Retina (tissue), 1 donor: ENCODE data around the gene OR8B8.
"Not testable (repeated sequence)": the region's sequence is repeated elsewhere in the genome, so short reads cannot be mapped to it uniquely, and the experiment has no call there.

Experiments used
- DNase-seq: peaks from one replicate; pipeline ENCODE4 v3.0.0-alpha.2; 2016

Gene OR8B8

GRCh38 chr11:124441081-124441480 lies 4.4 kb downstream of the OR8B8 start:
- no peak for DNase-seq

GRCh38 chr11:124440608-124441007 lies 4.9 kb downstream of the OR8B8 start:
- DNase-seq = no peak

DNA sequence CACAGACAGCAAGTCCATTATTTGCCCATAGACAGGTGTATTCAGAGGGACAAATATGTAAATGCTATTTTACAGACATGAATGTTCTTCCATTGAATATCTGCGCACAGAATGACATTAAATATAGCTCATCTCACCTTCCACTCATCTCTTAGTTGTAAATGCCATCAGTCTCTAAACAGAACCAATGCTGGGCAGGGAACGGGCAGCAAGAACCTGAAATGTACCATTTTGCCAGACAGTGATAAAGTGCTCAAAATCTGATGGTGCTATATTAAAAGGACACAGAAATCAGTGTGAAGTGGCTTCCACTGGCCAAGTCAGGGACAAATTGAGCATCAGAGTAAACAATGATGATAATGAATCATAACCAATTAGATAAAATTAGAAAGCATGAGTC lies 10.8 kb downstream of the OR8B8 start:
- no peak for DNase-seq

DNA sequence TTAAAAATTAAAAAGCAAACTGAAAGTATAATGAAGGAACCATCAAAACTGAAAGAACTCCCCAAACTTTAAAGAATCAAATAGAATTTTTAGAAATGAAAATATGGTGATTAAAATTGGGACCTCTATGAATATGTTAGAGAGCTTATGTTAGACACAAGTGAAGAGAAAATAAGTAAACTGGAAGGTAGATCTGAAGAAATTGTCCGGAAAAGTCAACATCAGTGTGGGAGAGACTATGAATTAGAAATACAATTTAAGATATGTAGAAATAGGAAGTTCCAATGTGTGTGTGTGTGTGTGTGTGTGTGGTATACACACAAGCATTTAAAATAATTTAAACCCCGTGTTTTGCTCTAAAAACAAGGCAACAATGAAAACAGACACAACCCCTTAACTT lies 15.9 kb downstream of the OR8B8 start:
- no peak for DNase-seq

GRCh38 chr11:124424384-124424921 lies 21.0 kb downstream of the OR8B8 start, which contains the start of gene OR8B4:
Gene OR8B4 (minus strand): TSS chr11:124424871. CDS start chr11:124424871, 0 bp downstream.
- no peak for DNase-seq

DNA sequence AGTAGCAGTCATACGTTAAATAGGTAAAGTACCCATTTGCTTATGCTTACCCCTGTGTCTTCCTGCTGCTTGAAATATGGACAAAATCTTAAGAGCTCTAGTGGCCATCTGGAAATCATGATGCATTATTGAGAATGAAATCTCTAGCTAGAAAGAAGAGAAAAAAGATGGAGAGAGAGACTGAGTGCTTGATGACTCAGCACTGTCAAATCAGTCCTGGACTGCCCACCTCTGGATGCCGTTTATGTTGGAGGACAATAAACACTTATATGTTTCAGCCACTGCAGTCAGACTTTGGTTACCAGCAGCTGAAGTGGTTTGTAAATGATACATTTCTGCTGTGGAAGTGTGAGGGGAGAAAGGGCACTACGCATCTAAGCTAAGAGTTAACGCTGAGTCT lies 24.5 kb downstream of the OR8B8 start:
- DNase-seq = no peak

DNA sequence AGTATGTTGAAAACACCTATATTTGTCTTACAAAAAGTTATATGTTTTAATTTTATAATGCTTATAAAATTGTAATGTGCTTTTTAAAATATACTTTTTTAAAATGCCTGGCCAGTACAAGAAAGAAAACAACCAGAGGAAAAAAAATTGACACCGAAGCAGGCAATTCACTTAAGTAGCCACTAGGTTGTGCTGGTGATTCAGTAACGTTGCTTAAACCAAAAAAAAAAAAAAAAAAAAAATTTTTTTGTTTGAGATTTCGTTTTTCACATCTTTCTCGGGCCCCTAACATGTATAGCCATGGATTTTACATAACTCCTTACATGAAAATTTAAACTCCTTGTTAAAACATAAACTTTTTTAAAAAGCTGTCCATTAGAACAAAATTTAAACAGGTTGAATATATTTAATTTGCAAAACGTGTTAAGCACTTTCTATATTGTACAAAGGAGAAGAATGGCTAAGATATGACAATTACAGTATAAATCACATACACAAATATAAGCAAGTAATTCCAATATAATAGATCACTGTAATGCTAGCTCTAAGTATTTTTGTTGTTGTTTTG lies 30.1 kb downstream of the OR8B8 start:
- peak; percentile 33 for DNase-seq

- no peak for DNase-seq
Measured at GRCh38 chr11:124409906-124410305, 35.6 kb downstream of the OR8B8 start.

DNA sequence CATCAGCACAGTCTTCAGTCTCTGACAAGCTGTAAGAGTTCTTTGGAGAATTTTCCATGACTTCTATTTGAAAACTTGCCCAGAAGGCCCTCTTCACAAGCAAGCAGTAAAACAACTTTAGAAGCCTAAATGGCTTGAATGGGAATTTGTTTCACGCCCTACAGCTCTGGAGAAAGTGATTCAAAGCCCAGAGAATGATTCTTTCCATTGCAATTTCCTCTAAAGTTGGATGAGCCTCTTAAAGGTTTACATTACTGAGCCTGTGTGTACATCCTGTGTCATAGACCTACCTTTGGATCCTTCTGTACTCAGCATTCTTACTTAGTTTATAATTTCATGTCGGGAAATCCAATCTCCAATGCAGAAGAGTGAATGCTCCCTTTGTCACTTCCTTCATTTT lies 39.9 kb downstream of the OR8B8 start:
- no peak for DNase-seq

- not testable (repeated sequence) for DNase-seq
Measured at GRCh38 chr11:124403186-124403585, 42.3 kb downstream of the OR8B8 start.

GRCh38 chr11:124402326-124402922 lies 43.1 kb downstream of the OR8B8 start:
- peak; percentile 18 for DNase-seq

DNA sequence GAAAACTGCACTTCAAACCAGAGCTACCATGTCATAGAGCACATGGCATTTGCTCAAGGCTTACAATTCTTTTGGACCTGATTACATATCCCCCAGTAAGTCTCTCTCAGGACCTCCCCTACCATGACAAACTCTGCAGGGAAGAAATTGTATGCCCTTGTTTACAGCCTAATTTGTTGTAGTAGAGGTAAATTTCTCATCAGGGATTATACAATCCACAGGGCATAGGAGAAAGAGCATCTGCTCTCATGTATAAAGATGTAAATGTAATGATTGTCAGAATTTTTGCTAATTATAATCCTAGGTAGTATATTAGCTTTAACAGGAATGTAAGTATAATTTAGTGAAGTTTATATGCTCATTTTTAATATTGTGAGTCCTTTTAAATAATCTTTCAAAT lies 46.6 kb downstream of the OR8B8 start, which contains the start of gene OR8B3:
Gene OR8B3, minus strand, starts transcription at position 101 of the 400 bp plus-strand sequence. CDS start 1,673 bp downstream, outside the sequence.
- no peak for DNase-seq

- DNase-seq = not testable (repeated sequence)
Measured at GRCh38 chr11:124396847-124397246, 48.6 kb downstream of the OR8B8 start.

DNA sequence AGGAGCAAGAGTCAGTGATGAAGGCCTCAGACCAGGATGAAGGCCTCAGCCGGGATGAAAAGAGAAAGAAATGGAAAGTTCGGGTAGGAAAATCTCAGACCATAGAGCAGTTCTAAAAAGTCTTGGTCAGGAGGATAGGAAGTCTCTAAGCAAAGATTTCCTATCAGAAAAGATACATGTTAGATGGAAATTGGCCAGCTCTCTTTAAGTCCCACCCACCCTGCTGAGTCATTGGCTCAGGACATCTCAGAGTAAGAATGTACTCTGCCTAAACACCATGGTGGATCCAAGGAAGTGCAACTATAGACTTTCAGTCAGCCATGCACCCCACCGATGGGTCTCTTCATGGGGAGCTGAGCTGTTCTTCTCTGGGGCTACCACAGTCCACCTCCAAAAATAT lies 51.1 kb downstream of the OR8B8 start:
- no peak for DNase-seq
